ENCODE results near the gene SYNGR1.

SYNGR1 gene

DNA sequence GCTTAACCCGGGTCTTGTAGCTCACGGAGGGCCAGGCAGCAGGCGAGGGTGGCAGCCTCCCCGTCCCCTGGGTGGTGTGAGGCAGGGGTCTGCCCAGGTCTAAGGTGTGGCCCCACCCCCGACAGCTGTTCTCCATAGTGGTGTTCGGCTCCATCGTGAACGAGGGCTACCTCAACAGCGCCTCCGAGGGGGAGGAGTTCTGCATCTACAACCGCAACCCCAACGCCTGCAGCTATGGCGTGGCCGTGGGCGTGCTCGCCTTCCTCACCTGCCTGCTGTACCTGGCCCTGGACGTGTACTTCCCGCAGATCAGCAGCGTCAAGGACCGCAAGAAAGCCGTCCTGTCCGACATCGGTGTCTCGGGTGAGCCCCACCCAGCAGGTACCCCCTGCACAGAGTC, 24.4 kb downstream of the SYNGR1 start:
- no peak for DNase-seq

DNA sequence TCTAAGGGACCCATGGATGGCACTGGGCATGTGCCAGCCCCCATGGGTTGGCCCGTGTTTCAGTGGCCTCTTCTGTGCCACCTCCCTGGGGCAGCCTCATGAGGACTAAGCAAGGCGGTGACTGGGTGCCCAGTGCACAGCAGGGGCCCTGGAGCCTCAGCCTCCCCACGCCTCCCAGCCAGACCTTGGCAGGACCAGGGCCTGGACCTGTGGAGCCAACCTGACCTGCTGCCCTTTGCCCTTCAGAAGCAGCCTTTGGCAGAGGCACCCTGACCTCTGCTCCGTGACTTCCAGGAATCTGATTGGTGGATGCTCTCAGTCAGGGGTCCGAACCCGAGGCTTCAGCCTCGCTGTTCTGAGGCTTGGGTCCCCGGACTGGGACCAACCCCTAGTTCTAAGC, 25.0 kb downstream of the SYNGR1 start:
- DNase-seq = no peak

DNA sequence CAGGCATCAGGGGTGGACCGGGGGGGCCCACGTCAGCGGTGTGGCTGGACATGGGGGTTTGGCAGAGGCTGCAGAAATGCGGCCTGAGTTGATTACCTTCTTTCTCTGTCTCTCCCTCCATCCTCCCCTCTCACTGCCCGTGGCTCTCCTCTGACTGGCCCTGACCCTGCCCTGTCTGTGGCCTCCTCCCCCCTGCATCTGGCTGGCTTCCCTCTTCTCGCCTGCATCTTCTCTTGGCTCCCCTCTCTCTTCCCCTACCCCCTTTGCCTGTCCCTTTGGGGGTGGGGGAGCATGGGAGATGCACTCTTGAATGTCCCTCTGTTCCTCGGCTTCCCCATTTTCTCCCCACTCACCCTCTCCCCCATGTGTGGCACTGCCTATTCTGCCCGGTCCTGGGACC, 25.9 kb downstream of the SYNGR1 start:
- DNase-seq = no peak

DNA sequence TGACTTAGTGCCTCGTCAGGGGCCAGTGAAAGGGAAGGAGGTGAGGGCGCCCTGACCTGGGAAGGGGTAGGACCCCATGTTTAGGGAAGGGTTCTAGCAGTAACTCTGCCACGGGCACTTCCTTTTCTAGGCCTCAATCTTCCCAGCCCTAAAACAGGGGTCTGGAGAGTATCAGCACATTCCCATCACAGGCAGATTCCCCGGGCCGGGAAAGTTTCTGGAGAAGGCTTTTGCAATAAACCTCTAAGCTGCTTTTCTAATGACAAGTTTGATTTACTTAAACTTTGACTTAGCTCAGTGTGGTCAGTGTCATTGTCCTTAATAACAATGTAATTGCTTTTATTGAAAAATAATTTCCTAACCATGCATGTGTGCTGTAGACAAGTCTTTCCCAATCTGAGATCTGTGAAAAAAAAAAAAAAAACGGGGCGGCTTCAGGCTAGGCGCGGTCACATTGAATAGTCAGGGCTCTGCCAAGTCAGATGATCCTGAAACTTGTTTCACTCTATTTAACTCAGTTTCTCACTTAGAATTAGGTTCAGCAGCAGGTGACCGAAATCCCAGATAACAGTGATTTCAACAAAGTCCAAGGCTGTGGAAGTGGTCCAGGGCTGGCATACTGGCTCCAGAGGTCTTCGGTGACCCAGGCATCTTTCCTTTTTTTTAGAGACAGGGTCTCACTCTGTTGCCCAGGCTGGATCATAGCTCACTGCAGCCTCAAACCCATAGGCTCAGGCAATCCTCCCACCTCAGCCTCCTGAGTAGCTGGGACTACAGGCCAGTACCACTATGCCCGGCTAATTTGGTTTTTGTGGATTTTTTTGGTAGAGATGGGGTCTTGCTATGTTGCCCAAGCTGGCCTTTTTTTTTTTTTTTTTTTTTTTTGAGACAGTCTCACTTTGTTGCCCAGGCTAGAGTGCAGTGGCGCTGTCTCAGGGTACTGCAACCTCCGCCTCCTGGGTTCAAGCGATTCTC, 30.3 kb downstream of the SYNGR1 start:
- no peak for DNase-seq

DNA sequence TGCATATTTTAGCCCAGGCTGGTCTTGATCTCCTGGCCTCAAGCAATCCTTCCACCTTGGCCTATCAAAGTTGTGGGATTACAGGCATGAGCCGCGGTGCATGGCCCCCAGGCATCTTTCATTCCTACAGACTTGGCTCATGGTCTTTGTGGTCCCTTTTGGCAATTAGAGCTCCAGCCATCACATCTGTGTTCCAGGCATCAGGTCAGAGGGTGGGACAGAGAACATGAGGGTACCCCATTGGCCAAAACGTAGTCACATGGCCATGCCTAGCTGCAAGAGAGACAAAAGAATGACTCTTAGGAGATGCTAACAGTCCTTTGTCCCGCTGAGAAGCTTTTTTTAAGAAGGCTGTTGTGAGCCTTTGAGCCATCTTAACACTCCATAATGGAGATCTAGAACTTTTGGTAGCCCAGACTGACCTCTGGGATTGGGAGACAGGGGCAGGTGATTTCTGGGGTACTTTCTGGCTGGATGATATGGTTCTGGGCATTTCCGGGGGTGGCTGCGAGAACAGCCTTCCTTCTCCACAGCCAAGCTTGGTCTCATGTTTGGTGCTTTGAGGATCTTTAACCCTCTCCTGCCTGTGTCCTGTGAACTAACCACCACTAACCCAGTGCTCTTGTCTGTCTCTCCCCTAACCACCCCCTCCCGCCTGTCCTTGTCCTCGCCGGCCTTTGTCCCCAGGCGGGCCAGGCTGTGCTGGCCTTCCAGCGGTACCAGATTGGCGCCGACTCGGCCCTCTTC, 31.4 kb downstream of the SYNGR1 start:
- DNase-seq = no peak

DNA sequence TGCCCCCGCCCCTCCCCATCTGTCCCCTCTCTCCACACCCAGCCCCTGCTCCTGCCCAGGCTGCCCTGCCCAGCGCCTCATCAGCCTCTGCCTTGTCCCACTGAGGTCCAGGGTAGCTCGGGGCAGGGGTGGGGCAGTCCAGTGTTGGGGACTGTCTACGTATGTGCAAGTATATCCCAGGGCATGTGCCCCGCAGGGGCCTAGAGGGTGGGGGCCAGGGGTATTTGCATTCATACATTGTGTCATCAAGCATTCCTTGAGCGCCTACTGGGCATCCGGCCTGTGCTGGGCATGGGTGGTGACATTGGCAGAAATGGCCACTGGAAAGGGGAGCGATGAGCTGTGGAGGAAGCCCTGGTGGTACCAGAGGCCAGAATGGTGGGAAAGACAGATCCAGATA, 32.1 kb downstream of the SYNGR1 start:
- DNase-seq = no peak

DNA sequence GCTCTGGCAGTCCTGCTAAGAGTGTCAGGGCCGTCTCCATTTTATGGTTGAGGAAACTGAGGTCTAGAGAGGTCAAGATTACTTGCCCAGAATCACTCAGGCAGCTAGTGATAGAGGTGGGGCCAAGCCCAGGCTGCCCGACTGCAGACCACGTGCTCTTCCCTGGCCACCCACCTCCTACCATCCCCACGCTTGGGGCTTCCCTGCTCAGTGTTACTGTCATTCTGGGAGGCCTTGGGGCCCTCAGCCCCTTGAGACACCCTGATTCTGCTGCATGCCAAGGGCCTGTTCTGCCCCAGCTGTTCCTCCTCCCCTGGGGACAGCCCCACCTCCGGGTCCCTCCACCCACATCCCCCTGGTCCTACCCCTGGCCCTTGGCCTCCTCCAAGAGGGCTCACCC, 32.6 kb downstream of the SYNGR1 start:
- DNase-seq = no peak

DNA sequence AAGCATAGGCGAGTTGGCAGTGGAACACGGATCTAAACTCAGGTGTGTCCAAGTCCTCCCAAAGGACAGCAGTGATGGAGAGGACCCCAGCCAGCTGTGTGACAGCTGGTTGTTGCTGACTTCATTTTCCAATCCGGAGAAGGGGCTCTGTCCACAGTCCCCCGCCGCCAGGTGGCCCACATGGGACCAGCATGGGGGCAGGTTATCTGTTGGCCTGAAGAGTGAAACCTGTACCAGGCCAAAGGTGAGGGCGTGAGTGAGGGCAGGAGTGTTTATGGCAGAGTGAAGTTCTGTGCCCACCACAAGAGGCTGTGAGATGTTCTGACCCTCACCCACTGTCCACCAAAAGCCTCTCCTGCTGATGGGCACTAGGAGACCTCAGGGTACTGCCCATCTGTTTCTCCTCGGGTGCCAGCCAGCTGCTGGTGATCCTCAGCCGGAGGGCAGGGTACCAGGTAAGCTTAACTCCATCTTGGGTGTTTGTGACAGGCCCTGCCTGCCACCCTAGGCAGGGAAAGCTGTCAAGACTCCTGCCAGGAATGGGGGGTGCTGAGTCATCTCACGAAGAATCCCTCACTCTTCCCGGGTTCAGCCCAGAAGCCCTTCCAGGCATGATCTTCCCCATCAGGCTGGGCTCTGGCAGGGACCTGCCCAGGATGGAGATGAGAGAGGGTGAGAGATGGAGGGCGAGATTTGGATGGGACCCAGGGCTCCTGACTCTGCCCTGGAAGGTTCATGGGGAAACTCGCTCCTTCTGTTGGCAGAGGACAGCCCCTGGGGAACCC, 34.2 kb downstream of the SYNGR1 start:
- DNase-seq = no peak

DNA sequence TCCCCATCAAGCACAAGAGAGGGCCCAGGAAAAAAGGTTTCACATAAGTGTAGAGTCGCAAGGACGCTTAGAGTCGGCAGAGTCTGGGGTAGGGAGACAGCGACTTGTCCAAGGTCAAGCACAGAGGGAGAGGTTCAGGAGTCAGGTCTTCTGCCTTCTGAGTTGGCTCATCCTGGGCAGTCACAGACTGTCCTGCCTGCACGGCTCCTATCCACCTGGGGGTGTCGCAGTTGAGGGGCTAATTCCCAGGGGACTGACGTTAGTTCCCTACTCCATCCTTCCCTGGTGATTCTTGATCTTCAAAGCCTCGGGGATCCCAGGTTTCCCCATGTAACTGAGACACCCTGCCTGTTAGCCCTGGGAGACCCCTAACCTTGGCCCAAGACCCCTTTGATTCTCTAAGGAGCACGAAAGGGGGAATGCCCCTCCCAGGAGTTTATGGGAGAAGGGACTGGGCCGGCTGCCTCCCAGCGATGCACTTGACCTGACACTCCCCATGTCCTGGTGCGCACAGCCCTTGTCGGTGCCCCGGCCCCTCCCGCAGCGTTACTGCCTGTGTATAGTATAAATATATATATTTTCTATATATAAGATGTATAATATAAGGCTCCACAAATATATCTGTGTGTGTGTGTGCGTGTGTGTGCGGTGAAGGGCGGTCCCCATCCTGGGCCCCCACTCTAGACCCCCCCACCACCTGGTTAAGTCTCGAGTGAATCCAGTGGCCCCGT, 35.1 kb downstream of the SYNGR1 start:
- DNase-seq = peak; percentile 38 to 70

DNA sequence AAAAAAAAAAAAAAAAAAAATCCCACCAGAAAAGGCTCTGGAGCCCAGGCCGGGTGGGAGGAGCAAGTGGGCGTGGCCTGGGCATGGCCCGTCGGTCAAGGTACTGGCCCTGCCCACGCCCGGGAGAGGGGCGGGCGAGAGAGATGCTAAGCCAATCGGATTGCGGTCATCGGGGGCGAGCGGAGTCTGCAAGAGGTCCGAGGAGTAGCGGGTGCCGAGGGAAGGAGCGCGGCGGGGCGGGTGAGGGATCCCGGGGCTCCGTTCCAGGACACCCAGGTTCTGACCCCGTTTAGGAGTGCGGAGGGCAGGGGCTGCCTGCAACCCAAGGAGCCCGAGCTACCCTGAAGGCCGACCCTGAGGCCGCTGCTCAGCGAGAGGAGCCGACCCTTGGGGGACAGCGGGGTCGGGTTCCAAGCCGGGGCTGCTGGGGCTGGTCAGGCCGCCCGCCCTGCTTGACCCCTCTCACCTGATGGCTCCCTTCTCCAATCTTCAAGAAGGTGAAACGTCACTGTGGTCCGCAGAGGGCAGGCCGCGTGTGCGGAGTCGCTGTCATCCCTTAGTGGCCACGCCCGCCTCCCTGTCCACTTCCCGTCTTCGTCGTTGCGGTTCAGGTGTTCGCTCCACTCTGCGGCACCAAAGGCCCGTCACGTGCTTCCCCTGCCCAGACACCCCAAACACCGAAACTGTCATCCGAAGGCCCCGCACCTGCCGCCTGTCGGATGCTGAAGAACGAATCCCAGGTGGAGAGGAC, 38.6 kb downstream of the SYNGR1 start:
- DNase-seq = peak; percentile 74 to 85

DNA sequence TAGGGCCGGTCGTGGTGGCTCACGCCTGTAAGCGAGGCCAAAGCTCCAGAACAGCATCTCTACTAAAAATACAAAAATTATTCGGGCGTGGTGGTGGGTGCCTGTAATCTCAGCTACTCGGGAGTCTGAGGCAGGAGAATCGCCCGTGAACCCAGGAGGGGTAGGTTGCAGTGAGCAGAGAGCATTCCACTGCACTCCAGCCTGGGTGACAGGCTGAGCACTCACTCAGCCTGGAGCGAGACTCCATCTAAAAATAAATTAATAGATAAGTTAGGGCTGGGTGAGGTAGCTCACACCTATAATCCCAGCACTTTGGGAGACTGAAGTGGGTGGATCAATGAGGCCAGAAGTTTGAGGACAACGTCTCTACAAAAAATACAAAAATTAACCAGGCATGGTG, 39.6 kb downstream of the SYNGR1 start:
- no peak for DNase-seq

DNA sequence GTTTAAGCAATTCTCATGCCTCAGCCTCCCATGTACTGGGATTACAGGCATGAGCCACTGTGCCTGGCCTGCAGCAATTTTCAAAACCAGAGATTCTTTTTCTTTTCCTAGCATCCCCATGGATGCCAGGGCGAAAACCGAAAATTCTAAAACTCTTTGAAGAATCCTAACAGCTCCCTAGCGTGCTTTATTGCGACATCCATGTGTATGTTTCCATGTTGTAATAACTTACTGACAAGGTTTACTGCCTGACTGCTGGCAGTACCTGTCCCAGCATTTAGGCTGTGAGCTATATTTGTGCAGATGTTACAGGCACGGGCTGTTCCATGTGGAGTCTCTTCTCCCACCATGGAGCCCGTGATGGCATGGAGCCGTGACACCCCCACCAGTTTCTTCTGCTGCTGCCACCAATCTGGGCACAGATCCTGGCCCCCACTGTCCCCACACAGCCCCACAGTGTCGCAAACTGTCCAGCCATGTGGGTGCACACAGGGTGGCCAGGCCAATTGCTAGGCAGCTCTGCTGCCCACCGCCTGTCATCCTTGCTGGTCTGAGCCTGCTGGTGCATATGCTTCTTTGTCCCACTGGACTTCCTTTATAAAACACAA, 42.7 kb downstream of the SYNGR1 start:
- no peak for DNase-seq

DNA sequence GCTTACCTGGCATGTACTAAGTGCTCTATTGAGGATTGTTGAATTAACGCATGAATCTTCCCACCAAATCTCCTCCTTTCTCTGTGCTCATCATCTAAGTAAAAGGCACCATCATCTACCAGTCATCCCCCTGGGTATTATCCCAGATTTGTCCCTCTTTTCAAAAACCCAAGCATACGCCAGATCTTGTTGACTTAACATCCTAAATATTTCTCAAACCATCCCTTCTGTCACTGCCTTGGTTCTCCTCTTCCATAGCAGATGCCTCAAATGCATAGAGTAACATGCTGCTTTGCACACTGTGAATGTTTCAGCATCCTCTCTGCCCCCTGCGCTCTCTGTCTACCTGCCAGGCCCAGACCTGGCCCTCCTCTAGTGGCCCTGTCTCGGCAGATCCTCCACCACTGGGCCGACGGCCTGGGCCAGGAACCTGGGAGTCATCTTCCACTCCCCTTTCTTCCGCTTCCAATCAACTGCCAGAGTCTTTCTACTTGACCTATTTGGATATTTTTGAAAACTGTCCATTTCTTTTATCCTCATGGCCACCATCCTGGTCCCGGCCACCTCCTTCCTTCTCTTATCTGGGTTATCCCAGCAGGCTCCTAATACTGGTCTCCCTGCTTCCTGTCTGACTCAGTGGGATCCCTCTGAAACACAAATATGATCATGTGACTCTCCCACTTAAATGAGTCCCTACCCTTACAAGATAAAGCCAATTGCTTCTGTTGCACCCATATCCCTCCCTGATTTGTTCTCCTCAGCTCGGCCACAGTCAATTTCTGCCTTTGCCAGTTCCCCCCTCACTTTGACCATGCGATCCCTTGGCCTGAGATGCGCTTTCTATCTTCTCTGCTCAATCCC, 46.4 kb downstream of the SYNGR1 start:
- no peak for DNase-seq

DNA sequence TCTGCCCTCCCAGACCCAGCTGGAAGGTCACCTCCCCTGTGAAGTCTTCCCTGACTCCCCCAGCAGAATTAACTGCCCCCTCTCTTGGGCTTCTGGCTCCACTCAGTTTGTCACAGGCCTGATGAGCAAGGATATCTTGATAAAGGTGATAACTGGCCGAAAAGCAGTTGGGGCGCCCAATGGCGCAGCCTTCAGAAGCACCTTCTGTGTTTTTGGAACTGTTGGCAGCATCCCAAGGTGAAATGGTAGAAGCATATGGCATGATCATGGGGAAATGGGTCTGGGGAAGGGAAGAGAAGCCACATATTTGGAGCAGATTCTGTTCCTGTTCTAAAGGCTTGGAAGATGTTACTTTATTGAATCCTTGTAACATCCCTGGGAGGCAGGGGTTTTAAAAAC, 47.0 kb downstream of the SYNGR1 start:
- DNase-seq = peak; percentile 9 to 53

DNA sequence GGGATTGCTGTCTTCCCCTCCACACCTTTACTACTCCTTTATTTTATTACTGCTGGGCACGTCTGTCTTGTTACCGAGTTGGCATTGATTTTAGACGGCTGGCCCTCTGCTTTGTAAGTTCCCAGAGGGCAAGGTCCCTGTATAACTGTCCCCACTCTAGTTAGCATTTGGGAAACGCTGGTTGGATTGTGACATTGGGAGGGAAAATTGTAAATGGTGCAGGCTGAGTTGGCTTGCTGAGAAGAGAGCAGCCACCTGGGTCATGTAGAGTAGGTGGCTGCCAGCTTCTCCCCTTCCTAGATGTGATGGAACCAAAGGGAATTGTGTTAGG, 51.5 kb downstream of the SYNGR1 start:
- no peak for DNase-seq

DNA sequence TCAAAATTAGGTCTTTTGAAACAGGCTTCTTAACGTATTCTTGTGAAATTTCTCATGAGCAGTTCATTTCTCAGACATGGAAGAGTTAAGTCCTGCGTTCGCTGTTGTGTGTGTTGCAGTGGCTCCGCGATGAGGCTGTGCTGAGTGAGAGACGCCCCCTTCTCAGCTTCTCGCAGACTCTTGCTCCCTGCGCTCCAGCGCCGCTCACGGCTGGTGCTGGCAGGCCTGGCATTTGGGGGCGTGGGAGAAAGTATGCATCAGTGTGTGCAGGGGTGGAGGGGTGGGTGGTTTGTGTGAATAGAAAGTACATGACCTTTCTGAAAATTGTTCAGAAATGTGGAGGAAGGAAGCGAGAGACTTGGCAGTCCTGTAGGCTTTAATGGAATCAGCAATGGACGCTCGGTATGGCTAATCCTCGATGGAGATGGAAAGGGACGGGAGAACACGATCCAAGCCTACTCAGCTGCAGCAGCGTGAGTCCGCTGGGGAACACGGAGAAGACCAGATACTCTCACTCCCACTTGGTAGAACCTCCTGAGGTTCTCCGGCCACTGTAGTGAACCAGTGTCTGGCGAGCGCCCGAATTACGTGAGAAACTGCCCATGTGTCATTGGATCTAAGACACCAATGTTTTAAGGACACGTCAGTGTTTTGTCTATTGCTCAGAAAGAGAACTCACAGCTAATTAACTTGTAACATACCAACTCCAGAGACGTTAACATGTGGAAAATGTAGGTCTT, 55.7 kb downstream of the SYNGR1 start:
- DNase-seq = no peak

DNA sequence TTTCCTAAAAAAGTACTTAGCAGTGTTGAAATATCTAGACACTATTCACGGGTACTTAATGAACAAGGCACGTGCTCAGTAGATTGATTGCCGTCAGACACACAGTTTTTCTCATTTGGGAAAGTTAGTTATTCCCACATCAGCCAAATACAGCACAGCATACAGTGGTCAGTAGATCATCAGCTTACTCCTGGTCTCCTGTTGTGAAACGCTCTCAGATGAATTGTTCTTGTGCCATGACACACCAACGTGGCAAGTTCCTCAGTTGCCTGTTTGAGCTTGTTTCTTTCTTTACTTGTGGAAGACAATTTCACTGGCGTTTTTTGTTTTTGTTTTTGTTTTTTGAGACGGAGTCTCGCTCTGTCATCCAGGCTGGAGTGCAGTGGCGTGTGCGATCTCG, 58.4 kb downstream of the SYNGR1 start:
- no peak for DNase-seq

DNA sequence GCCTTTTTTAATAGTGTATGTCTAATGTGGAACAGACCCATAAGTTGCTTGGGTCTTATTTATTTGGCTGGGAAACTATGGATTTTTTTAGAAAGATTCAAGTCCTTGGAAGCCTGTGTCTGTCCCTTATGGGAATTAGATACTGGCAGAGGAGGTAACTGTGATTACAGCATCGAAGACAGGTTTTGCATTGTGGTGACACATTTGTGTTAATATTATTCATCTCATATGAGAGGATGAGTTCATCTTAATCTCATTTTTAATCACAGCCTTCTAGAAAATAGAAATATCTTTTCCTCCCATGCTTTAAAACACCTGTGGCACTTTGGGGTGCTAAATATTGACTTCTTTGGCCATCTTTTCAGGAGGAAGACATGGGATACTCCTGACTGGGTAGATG, 59.0 kb downstream of the SYNGR1 start:
- DNase-seq = no peak

DNA sequence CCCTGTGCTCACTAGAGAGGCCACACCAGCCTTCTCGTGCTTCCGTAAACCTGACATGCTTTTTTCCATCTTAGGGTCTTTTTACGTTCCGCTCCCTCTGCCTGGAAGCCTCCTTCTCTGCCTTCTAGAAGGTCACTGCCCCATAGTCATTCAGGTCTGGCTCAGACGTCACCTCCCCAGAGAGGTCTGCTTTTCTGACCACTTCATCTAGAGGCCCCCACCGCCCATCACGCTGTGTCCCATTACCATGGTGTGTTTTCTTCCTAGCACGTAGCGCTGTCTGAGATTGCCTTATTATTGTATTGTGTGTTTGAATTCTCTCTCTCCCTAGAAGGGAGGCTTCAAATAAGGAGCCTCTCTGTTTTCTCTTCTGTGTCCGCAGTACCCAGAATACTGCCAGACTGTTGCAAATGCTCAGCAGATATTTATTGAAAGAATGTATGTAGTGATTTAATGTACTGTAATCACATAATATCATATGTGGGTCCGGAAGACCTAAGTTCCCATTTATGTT, 59.8 kb downstream of the SYNGR1 start:
- DNase-seq = no peak

DNA sequence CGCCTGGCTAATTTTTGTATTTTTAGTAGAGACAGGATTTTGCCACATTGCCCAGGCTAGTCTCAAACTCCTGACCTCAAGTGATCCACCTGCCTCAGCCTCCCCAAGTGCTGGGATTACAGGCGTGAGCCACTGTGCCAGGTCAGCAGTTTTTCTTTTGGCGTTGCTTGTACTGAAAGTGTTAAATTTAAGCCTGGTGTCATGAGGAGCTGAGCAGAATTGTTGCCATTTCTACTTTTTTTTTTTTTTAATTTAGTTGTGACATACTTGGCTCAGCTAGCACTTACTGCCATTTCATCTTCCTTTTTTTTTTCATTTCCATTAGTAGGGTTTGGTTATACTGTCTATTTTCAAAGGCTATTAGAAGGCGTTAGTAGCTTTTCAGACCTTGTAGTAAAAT, 60.5 kb downstream of the SYNGR1 start:
- no peak for DNase-seq

Data from NCI-H524 (cell line).